ENCODE results near the gene DFFB.

The DFFB gene

DNA sequence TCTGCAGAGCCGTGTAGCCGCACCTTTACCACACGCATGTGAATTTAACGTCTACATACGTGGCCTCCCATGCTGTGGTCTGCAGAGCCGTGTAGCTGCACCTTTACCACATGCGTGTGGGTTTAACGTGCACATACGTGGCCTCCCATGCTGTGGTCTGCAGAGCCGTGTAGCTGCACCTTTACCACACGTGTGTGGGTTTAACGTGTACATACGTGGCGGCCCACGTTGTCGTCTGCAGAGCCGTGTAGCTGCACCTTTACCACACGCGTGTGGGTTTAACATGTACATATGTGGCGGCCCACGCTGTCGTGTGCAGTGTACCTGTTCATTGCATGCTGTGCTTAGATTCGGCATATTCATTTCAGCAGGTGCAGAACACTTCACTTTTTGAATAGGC, 17.5 kb downstream of the DFFB start:
- H3K27ac ChIP-seq, result no peak overlapping the region
- TF ChIP-seq, protein P1, sequence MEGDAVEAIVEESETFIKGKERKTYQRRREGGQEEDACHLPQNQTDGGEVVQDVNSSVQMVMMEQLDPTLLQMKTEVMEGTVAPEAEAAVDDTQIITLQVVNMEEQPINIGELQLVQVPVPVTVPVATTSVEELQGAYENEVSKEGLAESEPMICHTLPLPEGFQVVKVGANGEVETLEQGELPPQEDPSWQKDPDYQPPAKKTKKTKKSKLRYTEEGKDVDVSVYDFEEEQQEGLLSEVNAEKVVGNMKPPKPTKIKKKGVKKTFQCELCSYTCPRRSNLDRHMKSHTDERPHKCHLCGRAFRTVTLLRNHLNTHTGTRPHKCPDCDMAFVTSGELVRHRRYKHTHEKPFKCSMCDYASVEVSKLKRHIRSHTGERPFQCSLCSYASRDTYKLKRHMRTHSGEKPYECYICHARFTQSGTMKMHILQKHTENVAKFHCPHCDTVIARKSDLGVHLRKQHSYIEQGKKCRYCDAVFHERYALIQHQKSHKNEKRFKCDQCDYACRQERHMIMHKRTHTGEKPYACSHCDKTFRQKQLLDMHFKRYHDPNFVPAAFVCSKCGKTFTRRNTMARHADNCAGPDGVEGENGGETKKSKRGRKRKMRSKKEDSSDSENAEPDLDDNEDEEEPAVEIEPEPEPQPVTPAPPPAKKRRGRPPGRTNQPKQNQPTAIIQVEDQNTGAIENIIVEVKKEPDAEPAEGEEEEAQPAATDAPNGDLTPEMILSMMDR (conservative IDR thresholded peaks at IDR 0.05), result no peak

DNA sequence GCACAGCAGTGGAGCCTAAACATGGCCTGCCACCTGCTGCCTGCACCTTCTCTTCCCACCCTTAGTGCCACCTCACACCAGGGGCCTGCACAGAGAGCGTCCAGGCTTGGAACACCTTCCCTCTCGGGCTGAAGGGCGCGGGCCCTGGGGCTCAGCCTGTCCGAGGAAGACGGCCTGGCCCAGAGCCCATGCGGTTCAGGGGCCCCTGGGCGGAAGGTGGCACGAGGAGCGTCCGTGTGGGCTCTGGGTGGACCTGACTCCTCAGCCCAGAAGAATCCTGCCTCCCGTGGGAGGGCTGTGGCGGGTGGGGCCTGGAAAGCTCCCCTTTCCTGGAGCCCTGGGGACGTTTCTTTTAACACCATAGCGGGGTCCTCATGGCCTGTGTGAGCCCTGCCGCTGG, 19.4 kb downstream of the DFFB start:
- H3K27ac ChIP-seq, result no peak overlapping the region
- TF ChIP-seq, protein P1 (conservative IDR thresholded peaks at IDR 0.05), result no peak

DNA sequence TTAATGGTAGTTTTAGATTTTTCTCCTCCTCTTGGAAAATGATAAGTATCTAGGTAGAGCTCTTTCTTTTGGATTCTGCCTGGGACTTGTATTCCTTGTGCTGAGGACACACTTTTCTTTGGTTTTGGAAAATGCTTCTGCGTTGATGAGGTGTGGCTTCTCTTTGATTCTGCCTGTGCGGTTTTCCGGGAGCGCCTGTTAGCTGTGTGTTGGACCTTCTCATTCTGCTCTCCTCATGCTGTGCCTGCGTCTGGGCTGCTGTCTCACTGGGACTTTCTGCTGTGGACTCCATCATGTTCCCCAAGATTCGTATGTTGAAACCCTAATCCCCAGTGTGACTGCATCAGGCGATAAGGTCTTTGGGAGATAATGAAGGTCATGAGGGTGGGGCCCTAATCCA, 21.8 kb downstream of the DFFB start:
- TF ChIP-seq, protein P1 (conservative IDR thresholded peaks at IDR 0.05), result no peak
- no peak overlapping the region for H3K27ac ChIP-seq

DNA sequence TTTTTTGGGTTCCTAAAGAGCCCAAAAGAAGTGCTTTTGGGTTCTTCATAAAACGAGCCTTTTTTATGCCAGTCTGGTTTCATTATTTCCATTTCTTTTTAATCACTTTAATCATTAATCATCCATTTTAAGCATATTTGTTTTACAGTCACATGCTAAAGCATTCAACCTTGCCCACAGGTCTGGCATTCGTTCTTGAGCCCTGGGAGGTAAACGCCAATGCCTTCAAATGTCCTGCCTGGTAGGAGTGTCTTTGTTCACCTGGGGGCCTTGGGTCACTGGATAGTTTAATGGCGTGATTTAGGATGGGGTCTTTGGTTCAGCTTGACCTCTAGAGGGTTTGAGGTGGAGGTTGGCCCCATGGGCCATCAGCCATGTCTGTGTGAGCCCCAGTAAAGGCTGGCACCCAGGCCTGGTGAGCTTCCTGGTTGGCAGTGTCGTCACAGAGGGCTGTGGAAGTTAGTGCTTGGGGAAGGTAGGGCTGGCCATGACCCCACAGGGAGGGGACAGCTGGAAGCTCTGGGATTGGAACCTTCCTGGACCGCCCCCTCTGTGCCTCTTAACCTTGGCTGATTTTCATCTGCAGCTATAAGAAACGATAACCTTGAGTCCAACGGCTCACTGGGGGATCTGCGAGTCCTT, 22.6 kb downstream of the DFFB start:
- H3K27ac ChIP-seq, result no peak overlapping the region
- TF ChIP-seq, protein P1 (conservative IDR thresholded peaks at IDR 0.05), result no peak

DNA sequence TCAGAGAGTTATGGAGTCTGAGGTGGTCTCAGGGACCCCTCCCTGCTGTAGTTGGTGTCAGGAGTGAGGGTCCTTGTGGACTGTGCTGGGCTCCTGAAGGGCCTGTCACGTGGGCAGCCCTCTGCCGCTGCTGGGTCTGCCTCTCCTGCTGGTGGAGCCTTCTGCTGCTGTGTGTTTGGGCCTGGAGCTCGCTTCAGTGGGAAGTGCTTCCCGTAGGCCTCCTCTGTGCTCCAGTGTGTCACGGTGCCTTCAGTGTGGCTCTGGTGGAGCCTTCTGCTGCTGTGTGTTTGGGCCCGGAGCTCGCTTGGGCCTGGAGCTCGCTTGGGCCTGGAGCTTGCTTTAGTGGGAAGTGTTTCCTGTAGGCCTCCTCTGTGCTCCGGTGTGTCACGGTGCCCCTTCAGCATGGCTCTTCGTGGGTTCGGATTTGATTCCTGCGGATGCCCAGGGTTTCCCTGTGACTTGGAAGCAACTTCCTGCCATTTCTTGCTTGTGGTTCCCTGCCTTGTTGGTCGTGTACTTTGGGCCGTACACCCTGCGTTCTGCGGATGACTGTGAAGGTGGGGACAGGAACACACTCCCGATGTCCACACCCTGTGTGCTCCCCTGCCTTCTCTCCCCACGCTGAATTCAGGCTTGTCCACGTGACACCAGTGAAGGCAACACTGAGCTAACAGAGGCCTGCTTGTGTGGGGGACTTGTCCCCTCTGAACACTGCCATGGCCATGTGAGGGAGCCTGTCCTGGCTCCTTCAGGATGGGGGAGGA, 23.3 kb downstream of the DFFB start:
- TF ChIP-seq, protein P1 (conservative IDR thresholded peaks at IDR 0.05), result no peak
- no peak overlapping the region for H3K27ac ChIP-seq

DNA sequence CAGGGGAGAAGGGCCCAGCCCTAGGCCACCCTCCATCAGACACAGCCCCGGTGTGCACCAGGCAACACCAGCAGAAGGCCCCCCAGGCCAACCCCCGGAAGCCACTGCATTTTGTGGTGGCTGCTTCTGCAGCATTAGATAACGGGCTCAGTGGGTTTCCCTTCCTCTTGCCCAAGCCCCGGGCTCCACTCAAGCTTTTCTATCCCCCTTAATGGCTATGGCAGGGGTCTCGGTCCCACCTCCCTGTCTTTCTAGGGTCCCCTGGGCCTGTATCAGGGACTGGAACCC, 23.9 kb downstream of the DFFB start:
- H3K27ac ChIP-seq, result no peak overlapping the region
- TF ChIP-seq, protein P1 (conservative IDR thresholded peaks at IDR 0.05), result no peak

DNA sequence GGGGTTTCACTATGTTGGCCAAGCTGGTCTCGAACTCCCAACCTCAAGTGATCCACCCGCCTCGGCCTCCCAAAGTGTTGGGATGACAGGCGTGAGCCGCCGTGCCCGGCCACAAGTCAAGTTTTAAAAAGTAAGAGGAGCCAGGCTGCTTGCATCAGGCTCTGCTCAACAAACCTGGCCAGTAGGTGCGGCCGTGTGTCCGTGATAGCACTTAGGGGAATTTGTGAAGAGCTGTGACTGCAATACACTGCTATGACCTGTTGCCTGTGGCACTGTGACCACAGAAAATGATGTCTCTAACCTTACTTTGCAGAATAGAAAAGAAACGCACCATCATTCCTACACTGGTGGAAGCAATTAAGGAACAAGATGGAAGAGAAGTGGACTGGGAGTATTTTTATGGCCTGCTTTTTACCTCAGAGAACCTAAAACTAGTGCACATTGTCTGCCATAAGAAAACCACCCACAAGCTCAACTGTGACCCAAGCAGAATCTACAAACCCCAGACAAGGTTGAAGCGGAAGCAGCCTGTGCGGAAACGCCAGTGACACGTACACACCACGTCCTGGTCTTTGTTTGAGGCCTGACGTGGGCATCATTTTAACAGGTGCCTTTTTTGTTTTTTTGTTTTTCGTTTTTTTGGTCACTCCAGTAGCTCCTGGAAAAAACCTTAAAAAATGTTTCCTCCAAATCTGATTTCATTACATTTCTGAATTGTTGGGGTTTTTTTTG, 26.1 kb downstream of the DFFB start:
- H3K27ac ChIP-seq, result no peak overlapping the region
- TF ChIP-seq, protein P1 (conservative IDR thresholded peaks at IDR 0.05), result no peak

Measured in VCaP (cell line).